Medulla oblongata (tissue), 1 donor: Measurements from ENCODE around the gene PAEP.

Source experiments
- DNase-seq: peaks from one replicate; pipeline ENCODE4 v3.0.0-alpha.2; 2015; ENCODE audit errors: extremely low spot score

The PAEP gene

DNA sequence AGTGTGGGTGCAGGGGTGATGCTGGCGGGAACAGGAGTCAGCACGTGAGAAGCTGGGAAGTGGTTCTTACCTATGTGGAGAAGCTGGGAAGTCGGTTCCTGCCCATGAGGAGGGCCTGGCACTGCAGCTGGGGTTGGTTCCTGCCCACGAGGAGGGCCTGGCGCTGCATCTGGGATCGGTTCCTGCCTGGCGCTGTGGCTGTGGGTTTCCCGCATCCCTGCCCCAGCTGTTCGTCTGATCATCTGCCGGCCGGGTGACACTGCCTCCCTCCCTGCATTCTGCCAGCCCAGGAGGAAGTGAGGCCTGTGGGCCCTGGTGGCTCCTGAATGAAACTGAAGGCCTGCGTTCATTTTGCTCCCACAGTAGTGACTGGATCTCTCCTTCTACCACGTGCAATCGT lies 10.5 kb upstream of the PAEP start:
- DNase-seq, result no peak

DNA sequence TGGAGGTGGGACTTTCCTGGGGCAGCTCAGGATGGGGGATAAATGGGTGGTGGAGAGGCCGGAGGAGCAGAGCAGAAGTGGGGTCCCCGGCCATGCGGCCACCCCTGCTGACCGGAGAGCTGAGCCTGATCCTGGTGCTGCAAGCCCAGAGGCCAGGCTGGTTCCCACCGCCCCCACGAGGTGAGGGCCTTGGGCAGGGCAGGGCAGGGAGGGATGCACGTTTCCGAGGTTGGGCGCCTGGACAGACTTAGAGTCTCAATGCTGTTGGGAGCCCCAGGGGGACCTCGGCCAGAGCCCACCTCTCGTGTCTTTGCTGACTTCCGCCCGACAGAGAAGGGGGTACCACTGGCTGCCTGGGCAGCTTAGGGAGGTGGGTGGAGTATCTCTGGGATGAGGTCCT lies 10.1 kb upstream of the PAEP start:
- no peak for DNase-seq

DNA sequence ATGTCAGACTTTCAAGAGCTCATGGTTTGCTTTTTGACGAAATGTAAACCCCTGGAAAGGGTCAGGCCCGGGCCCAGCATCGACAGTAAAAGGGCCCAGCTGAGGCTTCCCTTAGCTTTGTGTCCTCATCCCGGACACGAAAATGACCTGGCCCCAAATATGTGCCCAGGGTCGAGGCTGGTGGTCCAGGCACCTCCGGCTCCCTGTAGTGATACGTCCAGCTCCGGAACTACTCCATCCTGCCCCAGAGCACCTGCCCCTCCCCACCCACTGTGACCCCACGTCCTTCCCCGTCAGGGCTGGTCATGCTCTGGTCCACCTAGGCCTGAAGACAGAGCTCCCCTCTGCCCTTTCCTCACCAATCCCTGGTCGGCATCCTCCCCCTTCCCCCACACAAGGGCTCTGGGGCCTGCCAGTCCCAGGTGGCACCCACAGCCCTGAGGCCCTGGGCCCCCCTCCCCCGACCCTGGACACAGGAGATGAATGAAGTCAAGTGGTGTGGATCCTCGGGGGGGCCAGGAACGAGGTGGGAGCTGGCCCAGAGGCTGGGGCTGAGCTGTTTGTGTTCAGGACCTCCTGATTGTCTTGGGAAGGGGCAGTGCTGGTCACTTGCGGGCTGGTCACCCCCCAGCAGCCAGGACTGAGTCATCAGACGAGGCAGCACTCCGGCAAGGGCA lies 9.4 kb upstream of the PAEP start:
- no peak for DNase-seq

DNA sequence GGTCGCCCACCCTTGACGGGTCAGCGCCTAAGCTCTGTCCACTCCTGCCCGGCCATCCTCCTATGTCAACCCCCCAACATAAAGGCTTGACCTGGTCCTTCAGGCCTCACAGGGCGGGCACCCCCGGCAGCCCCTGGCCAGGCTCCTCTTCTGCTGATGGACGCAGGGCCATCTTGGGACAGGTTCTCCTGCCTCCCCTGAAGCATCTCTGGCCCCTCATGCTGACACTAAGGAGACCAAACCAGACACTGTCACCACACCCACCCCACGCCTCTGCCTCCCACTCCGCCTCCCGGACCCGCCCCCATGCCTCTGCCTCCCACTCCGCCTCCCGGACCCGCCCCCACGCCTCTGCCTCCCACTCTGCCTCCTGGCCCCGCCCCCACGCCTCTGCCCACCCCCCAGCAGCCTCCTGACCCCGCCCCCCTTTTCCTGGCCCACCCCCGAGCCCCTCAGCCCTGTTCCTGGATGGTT lies 8.8 kb upstream of the PAEP start:
- DNase-seq, result no peak

DNA sequence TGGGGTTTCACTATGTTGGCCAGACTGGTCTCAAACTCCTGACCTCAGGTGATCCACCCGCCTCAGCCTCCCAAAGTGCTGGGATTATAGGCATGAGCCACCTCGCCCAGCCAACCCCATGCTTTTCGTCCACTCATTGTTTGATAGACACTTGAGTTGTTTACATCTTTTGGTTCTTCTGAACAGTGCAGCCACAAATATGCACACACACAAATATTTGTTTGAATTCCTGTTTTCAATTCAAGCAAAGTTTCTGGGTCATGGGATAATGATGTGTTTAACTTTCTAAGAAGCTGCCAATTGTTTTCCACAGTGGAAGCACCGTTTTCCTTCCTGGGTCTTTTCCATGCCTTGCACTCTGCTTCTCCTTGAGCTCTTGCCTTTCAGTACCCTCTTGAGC lies 6.8 kb upstream of the PAEP start:
- no peak for DNase-seq

DNA sequence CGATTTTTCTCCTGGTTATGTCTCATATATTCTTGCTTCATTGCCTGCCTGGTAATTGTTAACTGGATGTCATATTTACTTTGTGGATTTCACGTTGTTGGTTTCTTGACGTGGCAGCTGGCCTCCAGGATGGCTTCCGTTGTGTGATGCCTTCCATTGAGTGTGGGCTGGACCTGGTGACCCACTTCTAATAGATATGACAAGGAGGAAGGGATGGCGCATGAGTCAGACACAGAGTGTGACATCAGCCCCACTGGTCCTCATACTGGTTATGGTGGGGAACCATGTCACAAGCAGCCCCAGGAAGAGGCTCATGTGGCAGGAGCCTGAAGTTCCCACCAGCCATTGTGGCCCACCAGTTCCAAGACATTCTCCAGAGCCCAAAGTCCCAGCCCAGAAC lies 6.4 kb upstream of the PAEP start:
- DNase-seq, result no peak

DNA sequence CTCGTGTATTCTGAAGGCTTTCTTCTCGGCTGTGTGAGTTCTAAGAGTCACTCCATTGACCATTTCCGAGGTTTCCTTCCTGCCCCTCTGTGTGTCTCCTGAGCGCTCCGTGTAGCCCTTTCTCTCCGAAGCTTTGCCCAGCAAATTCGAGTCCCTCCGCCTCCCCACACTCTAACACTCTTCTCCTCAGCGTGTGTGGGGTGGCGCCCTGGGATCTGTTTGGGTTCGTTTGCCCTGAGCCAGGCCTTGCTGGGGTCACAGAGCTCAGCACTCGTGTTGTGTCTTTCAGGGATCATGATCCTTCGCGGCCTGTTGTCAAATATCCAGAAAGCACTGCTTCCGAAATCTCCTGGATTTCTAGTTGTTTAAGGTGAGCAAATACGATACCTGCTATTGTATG lies 5.6 kb upstream of the PAEP start:
- no peak for DNase-seq

DNA sequence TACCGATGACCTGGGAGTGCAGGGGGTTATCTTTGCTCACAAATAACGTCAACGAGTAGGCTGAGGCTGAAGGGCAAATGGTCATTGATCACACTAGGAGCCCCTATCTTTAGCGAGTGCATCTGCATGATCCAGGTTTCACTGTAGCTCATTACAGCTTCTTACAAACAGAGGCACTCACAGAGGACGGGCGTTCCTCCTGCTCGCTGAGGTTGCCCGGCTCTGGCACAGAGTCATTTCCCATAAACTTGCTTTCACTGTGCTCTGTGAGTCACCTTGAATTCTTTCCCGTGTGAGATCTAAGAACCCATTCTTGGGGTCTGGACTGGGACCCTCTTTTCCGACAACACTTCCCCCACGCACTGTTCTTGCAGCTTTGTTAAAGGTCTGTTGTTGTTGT lies 1.9 kb upstream of the PAEP start:
- no peak for DNase-seq

DNA sequence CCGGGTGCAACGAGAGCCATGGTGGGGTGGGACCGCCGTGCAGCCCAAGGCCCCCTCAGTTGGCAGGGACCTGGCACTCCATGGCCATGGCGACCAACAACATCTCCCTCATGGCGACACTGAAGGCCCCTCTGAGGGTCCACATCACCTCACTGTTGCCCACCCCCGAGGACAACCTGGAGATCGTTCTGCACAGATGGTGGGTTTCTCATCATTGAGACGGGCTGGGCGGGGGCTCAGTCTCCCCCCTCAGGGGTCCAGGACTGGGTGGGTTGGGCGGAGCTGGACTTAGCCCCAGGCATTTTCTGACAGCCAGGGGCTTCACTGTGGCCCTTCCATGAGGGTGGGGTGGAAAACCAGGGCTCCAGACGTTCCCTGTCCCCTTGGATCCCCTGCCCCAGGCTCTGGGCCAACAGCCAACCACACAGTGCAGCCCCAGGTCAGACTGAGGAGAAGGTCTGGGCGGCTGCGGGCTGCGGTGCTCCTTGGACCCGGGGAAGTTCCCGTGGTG lies 734 bp downstream of the PAEP start:
- DNase-seq, result no peak

DNA sequence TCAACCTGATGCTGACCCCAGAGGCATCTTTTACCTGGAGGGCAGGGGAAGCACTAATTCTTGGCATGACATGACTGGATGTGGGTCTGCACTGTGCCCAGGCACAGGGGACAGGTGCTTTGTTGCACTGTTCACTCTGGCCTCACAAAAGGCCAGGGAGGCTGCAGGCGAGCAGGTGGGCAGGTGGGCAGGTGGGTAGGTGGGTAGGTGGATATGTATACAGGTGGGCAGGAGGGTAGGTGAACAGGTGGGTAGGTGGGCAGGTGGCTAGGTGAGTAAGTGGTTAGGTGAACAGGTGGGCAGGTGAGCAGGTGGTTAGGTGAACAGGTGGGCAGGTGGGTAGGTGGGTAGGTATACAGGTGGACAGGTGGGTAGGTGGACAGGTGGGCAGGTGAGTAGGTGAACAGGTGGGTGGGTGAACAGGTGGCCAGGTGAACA lies 1.5 kb downstream of the PAEP start:
- no peak for DNase-seq

DNA sequence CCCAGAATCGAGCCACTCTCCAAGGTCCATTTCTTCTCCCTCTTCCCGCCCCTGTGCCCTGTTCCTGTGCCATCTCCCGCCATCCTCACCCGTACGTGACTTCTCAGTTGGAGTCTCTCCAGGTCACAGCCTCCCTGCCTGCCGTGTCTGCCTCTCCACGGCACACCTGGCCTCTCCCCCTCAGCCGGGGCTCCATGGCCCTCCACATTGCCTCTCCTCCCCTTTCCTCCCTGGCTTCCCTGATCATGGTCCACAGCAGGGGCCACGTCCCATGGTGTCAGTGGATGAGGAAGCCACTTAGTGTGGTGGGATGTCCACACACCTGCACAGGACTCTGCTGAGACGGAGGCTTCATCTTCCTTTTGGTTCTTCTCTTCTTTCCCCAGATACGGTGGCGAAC lies 2.3 kb downstream of the PAEP start:
- no peak for DNase-seq

DNA sequence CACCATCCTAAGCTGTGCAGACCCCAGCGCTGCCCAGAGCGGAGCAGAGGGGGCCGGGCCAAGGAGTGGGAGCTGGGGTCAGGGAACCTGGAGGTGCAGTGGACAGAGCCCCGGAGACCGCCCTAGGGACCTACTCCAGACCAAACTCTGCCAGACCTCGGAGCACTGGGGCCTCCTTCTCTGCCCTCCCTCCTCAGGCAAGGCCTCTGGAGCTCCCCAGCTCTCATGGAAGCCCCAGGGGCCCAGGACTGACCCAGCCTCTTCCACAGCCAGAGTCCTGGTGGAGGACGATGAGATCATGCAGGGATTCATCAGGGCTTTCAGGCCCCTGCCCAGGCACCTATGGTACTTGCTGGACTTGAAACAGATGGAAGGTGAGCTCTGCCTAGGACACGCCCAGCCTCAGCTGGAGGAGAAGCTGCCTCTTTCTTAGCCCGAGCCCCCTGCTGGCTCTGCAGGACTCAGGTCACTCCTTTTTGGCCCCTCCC lies 3.6 kb downstream of the PAEP start:
- DNase-seq, result no peak

DNA sequence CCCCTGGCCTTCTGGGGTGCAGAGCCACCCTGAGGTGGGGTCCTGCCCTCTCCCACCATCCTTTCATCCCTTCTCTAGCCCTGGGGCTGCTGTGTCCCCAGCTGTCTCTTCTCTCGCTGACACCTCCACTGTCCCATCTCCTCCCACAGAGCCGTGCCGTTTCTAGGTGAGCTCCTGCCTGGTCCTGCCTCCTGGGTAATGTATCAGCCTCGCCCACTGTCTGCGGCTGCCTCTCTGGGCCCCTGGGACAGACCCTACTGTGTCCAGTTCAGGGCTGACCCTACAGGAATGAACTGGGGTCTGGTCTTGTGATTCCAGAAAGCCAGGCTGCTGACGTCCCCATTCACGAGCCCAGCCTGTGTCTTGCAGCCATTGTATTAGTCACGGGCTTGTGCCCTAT lies 4.1 kb downstream of the PAEP start:
- DNase-seq, result no peak

DNA sequence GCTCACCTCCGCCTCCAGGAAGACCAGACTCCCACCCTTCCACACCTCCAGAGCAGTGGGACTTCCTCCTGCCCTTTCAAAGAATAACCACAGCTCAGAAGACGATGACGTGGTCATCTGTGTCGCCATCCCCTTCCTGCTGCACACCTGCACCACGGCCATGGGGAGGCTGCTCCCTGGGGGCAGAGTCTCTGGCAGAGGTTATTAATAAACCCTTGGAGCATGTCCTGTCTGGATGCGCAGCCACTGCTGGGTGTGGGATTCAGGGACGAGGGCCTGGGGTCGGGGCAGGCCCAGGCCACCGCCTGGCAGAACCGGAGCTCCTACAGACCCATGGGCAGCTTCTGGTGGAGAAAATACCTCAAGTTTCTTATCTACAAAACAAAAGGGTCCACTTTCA lies 5.0 kb downstream of the PAEP start:
- no peak for DNase-seq

DNA sequence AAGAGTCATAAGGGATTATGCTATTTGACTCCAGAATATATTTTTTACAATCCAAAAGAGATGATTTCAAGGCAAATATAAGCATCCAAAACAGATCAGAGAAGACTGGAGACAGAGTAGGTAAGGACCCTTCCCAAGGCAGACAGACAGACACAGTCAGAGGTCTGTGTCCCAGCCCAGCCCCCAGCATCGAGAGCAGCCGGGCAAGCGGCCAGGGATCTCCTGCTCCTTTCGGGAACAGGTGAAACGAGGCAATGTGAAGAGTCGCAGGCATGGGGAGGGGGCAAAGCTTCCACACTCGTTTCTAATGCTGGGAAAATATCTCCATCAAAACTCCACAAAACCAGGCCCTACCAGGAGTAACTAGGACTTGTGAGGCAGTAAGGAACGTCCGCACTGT lies 5.8 kb downstream of the PAEP start:
- no peak for DNase-seq

DNA sequence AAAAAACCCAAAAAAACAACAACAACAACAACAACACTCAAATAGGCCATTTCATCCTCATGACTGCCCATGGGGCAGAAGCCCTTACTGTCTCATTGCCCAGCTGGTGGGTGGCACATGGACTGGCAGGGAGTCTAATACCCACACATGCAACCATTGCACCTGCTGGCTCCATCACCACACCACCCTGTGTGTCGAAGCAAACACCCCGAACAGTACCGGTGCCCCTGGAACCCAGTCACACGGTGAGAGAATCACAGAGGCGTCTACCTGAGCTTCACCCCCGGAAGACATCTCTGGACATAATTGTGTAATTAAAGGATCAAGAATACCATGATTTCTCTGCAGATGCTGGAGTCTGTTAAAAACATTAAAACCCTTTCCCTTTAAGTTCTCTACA lies 6.5 kb downstream of the PAEP start:
- no peak for DNase-seq

DNA sequence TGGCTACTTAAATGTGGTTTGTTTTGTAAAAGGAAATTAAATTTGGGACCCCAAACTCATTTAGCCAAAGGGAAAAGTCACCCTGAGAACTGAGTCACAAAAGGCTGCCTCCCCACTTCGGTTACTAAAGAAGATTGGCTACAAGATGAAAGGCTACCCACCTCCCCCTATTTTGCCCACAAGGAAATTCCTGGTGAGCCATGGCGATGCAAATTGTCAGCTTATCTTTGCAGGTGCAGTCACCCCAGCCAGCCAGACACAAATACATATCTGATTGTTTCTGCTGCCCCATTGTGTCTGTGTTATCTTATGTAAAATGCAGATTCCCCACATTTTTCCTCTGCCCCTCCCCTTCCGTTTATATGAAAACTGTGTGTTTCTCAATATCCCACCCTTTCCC lies 8.9 kb downstream of the PAEP start:
- DNase-seq, result no peak

DNA sequence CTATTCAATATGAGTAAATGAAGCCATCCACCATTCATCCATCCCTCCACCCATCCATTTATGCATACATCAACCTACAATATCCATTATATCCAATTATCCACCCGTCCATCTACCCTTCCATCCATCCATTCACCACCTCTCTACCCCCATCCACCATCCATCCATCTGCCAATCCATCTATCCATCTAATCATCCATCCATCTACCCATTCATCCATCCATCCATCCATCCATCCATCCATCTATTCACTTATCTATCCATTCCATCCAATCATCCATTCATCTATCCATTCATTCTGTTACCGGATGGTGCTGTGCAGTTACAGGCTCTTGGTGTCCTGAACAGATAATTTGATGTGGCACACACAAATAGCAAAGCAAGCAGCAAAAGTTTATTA lies 10.7 kb downstream of the PAEP start:
- no peak for DNase-seq

DNA sequence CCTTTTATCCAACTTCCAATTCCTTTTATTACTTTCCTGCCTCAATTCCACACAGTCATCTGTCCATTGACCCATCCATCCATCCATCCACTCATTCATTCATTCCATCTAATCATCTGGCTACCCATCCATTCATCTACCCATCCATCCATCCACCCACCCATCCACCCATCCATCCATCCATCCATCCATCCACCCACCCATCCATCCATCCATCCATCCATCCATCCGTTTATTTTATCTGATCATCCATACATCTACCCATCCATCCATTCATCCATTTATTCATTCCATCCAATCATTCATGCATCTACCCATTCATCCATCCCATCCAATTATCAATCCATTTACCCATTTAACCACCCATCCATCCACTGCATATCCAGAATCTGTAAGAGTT lies 11.6 kb downstream of the PAEP start:
- no peak for DNase-seq

DNA sequence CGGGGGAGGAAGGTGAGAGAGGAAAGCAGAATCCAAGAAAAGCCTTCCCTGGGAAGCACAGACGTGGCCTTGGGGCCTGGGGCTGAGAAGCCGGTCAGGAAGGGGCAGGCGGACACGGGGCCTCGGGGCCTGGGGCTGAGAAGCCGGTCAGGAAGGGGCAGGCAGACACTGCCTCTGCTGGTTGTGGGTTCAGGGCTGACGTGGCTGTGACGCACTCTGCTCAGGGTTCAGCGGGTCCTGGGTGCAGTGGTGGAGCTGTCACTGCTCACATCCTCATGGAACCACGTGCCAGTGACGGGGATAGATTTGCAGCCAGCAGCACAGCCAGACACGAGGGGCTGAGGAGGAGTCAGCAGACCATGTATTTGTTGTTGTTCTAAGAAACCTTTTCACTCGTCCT lies 12.8 kb downstream of the PAEP start:
- no peak for DNase-seq

DNA sequence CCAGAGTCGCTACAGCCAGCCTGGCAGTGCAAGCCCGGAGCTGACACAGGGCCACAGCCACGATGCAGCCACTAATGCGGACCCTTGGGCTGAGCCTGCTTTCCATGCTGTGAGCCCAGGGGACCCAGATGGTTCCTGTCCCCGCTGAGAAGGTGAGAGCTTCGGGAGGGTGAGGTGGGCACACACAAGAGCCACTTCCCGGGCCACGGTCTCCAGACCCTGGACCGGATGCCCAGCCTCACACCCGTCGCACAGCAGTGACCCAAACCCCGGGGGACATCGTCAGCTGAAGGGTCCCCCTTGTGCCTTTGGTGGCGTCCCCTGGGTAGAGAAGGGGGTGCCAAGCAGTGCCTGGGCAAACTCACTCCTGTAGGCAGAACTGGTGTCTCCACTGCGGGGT lies 13.4 kb downstream of the PAEP start:
- DNase-seq, result no peak

DNA sequence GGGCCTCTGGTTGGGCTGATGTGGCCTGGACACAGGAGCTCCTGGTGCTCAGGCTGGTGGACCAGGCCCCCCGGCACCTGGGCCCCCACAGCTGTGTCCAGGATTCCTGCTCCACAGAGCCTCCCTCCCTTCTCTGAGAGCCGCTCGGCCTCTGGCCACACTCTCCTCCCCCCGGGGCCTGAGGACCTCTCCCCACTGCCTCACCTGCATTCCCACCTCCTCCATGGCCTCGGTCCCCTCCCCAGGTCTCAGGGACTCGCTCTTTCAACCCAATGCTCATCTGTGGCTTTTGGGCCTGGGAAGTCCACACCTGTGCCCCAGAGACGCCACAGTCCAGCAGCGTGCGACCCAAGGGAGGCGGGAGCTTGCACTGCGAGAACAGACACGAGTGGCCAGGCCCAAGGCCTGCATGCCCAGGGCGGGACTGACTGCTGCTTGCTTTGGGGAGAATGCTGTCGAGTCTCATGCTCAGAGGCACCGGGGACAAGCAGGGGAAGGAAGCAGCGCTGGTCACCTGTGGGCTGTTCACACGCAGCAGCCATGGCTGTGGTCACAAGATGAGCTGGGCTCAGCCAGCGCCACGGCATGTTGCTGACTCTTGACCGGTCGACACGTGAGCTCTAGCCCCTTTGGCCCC lies 14.6 kb downstream of the PAEP start:
- no peak for DNase-seq

DNA sequence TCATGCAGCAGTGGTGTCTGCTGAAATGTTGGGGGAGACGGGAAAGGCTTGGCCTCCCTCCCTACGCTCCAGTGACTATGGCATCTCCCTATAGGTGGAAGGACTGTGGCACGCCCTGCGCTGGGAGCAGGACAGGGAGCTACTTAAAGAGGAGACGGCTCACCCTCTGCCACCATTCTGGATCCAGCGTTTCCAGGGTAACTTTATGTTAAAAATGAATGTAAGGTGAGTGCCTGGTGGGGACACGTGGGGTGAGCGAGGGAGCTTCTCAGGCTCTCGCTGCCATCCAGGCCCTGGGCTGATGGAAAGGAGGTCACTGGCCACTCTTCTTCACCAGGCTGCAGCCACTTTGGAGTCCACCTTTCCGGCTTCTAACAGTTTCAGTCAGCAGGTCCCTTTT lies 15.7 kb downstream of the PAEP start:
- DNase-seq, result no peak

DNA sequence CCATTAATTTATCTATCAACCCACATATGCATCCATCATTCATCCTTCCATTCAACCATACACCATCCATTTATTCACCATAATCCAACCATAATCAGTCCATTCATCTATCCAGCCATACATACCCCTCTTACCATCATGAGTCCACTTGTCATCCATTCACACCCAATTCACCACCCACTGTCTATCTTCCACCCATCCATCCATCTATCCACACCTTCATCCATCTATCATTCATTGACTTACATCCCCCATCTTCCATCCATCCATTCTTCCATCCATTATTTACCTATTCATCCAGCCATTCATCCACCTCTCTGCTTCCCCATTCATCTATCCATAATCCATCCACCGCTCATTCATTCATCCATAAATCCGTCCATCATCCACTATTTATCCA lies 17.8 kb downstream of the PAEP start:
- DNase-seq, result no peak
